Fibroblast of lung (primary cell): Measurements from ENCODE around the gene ENPP6.

ENCODE experiments used
- EZH2 ChIP-seq: IDR thresholded peaks from 2 replicates; pipeline ENCODE4 v1.5.1; 2012; ENCODE audit warnings: low read length, control low read depth, mild to moderate bottlenecking; ENCODE audit errors: missing control alignments
- TF ChIP-seq, protein P1 (sequence below), 2 donors: IDR thresholded peaks in 1 of 2; conservative IDR thresholded peaks in 1 of 2; 1 replicate in 1 of 2; 2 replicates in 1 of 2; pipeline ENCODE4 v1.5.1; 2011 to 2012; ENCODE audit warnings: low read length in 2 of 2, control low read depth in 1 of 2, inconsistent platforms in 1 of 2, low read depth in 1 of 2, mild to moderate bottlenecking in 1 of 2

DNA sequence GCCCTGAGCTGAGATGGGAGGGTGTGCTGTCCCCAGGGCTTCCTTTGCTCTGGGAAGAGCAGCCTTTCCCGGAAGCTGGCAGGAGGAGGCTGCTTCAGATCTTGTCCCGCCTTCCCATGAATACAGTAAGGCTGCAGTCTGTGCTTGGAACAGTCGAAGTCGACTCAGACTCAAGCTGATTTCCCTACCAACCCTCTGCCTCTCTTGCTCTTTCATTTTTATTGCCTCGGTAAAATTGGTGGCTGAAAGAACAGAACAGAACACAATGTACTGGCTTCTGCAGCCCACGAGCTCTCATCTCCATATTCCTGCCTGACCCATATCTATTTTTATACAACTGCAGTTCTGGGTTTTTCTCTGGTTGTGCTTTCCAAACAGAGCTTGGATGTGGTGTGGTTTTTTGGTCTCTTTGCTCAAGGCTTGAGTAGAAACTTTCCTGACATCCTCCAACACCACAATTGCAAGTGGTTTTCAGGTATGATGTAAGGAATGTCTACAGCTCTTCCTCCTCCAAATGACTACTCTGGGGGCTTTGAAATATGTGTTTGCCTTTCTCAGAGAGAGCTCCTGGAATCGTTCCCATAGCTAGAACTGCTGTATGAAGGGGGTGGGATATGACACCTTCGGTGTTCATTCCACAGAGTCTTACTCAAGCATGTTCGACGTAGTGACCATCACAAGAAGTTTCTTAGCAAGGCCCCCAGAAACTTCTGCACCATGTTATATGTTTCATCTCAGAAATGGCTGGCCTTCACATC lies 61.3 kb downstream of the ENPP6 start:
- TF ChIP-seq, protein P1, sequence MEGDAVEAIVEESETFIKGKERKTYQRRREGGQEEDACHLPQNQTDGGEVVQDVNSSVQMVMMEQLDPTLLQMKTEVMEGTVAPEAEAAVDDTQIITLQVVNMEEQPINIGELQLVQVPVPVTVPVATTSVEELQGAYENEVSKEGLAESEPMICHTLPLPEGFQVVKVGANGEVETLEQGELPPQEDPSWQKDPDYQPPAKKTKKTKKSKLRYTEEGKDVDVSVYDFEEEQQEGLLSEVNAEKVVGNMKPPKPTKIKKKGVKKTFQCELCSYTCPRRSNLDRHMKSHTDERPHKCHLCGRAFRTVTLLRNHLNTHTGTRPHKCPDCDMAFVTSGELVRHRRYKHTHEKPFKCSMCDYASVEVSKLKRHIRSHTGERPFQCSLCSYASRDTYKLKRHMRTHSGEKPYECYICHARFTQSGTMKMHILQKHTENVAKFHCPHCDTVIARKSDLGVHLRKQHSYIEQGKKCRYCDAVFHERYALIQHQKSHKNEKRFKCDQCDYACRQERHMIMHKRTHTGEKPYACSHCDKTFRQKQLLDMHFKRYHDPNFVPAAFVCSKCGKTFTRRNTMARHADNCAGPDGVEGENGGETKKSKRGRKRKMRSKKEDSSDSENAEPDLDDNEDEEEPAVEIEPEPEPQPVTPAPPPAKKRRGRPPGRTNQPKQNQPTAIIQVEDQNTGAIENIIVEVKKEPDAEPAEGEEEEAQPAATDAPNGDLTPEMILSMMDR (conservative IDR thresholded peaks at IDR 0.05 in 1 of 2, IDR thresholded peaks at IDR 0.05 in 1 of 2; ENCODE audit: low read depth in 1 of 2, low read length in 2 of 2), result no peak
- no peak for TF ChIP-seq EZH2
